GM12878 (cell line): ENCODE results near the gene SETD1B. TPM values are rescaled to one million over a fixed set of nuclear protein-coding genes. Genes with fewer than 3 reads are reported as not detected.

ENCODE experiments used
- ATAC-seq: fragments of 200-7000 bp; cut with Tn5 transposase; 3 replicates; pipeline ENCODE4 v1.9.1; 2020; ENCODE audit warnings: mild to moderate bottlenecking, moderate library complexity
- BruUV-seq: library from RNA; stranded (reverse); fragments of 400-500 nt; replicated peaks from 2 replicates; lab custom pipeline; 2021; lab: Mats Ljungman, UMichigan
- CTCF ChIA-PET: fragments of 300-600 bp; sonication (Branson Sonifier 250); formaldehyde crosslinking; extraction: SDS; loops from one replicate; lab custom pipeline; 2021; ENCODE audit warnings: inconsistent platforms; lab: Yijun Ruan, JAX
- POLR2A ChIA-PET: fragments of 350-600 bp; formaldehyde crosslinking; extraction: SDS; loops from one replicate; lab custom pipeline; 2021; ENCODE audit warnings: inconsistent platforms; lab: Charles Lee
- RAD21 ChIA-PET: fragments of 300-600 bp; sonication (Branson Sonifier 250); formaldehyde crosslinking; loops from one replicate; lab custom pipeline; 2023; ENCODE audit warnings: antibody characterized with exemption; ENCODE audit not compliant: unreplicated experiment; lab: Charles Lee
- SMC1A ChIA-PET: fragments of 300-600 bp; sonication (Branson Sonifier 250); formaldehyde crosslinking; loops from one replicate; lab custom pipeline; 2023; ENCODE audit not compliant: unreplicated experiment, uncharacterized antibody; lab: Charles Lee
- DNase-seq: peaks from one replicate; pipeline ENCODE4 v3.0.0-alpha.2; 2011; ENCODE audit warnings: low read depth, low spot score
- FAIRE-seq: peaks from 3 replicates; lab custom pipeline; 2011; peaks lifted over from hg19 to GRCh38; lab: Jason Lieb, UNC
- H2AFZ ChIP-seq: 2 replicates; pipeline ENCODE4 v1.6.0; 2011; ENCODE audit warnings: low read depth, low read length, control low read depth; ENCODE audit not compliant: control insufficient read depth
- H3K27ac ChIP-seq: 2 replicates; pipeline ENCODE4 v1.5.1; 2011; ENCODE audit warnings: control low read depth; ENCODE audit not compliant: control insufficient read depth, insufficient read depth
- H3K27me3 ChIP-seq, 2 experiments: replicated peaks in 1 of 2; 2 replicates each; pipeline versions ENCODE4 v1.6.0 to v1.6.1; 2011; ENCODE audit warnings: low read length in 1 of 2; ENCODE audit not compliant: control insufficient read depth in 2 of 2, insufficient read depth in 2 of 2
- H3K36me3 ChIP-seq, 2 experiments: 2 replicates each; pipeline ENCODE4 v1.5.1; 2011; ENCODE audit warnings: low read length in 1 of 2; ENCODE audit not compliant: control insufficient read depth in 2 of 2, insufficient read depth in 2 of 2
- H3K4me1 ChIP-seq: 2 replicates; pipeline ENCODE4 v1.6.1; 2011; ENCODE audit warnings: mild to moderate bottlenecking, low read length, moderate library complexity, mixed read lengths; ENCODE audit not compliant: control insufficient read depth, insufficient read depth
- H3K4me2 ChIP-seq: 2 replicates; pipeline ENCODE4 v1.6.0; 2011; ENCODE audit warnings: control low read depth; ENCODE audit not compliant: control insufficient read depth, insufficient read depth
- H3K4me3 ChIP-seq: fragments of 200-600 bp; sonication (generic); 2 replicates; pipeline ENCODE4 v1.5.1; 2016
- H3K79me2 ChIP-seq: 2 replicates; pipeline ENCODE4 v1.6.0; 2011; ENCODE audit warnings: low read length; ENCODE audit not compliant: control insufficient read depth, insufficient read depth
- H3K9ac ChIP-seq: 2 replicates; pipeline ENCODE4 v1.8.0; 2011; ENCODE audit warnings: low read length, control low read depth, mixed read lengths; ENCODE audit not compliant: control insufficient read depth, insufficient read depth
- H3K9me3 ChIP-seq: replicated peaks from 3 replicates; pipeline ENCODE4 v1.5.1; 2011; ENCODE audit warnings: mild to moderate bottlenecking, low read length; ENCODE audit not compliant: control insufficient read depth, insufficient read depth
- H4K20me1 ChIP-seq: 2 replicates; pipeline ENCODE4 v1.6.0; 2011; ENCODE audit not compliant: control insufficient read depth, insufficient read depth
- BACH1 ChIP-seq: fragments of 450-650 bp; IDR thresholded peaks from 2 replicates; pipeline ENCODE4 v1.6.1; 2017; ENCODE audit warnings: mild to moderate bottlenecking, borderline replicate concordance
- BHLHE40 ChIP-seq, 2 experiments: fragments of 450-650 bp in 1 of 2; IDR thresholded peaks; 2 replicates each; pipeline ENCODE4 v1.6.1; 2011 to 2017; ENCODE audit warnings: low read depth in 2 of 2, borderline replicate concordance in 1 of 2, improper control_type of control experiment in 1 of 2, low read length in 1 of 2, mild to moderate bottlenecking in 1 of 2
- BRCA1 ChIP-seq: IDR thresholded peaks from 2 replicates; pipeline ENCODE4 v1.6.1; 2011; ENCODE audit warnings: low read depth, low read length, improper control_type of control experiment
- CBX3 ChIP-seq: fragments of 200-600 bp; sonication (generic); IDR thresholded peaks from 2 replicates; pipeline ENCODE4 v1.6.1; 2016; ENCODE audit warnings: low read depth, borderline replicate concordance
- CBX5 ChIP-seq: sonication (generic); IDR thresholded peaks from 2 replicates; pipeline ENCODE4 v1.6.1; 2016; ENCODE audit warnings: low read depth, moderate library complexity, mild to moderate bottlenecking, inconsistent platforms
- CREB1 ChIP-seq: IDR thresholded peaks from 2 replicates; pipeline ENCODE4 v1.6.1; 2012; ENCODE audit warnings: low read depth, mild to moderate bottlenecking, inconsistent platforms
- E2F8 ChIP-seq: fragments of 450-650 bp; IDR thresholded peaks from 2 replicates; pipeline ENCODE4 v1.6.1; 2018; ENCODE audit warnings: mild to moderate bottlenecking, low read depth, moderate library complexity; ENCODE audit not compliant: partially characterized antibody
- EGR1 ChIP-seq, 2 experiments: IDR thresholded peaks; 1 replicate in 1 of 2; 2 replicates in 1 of 2; pipeline ENCODE4 v1.6.1; 2011 to 2012; ENCODE audit warnings: low read depth in 2 of 2, low read length in 2 of 2, borderline replicate concordance in 1 of 2, mild to moderate bottlenecking in 1 of 2, moderate library complexity in 1 of 2
- GATAD2B ChIP-seq: fragments of 450-650 bp; conservative IDR thresholded peaks from 2 replicates; pipeline ENCODE4 v1.6.1; 2017; ENCODE audit warnings: low read depth, mild to moderate bottlenecking, moderate library complexity
- HSF1 ChIP-seq: fragments of 150-350 bp; IDR thresholded peaks from 2 replicates; pipeline ENCODE4 v1.6.1; 2014; ENCODE audit warnings: mild to moderate bottlenecking, low read depth, low read length
- KAT2A ChIP-seq: conservative IDR thresholded peaks from 2 replicates; pipeline ENCODE4 v1.6.1; 2011; ENCODE audit warnings: low read depth, low read length; ENCODE audit not compliant: control insufficient read depth
- MAX ChIP-seq: IDR thresholded peaks from 2 replicates; pipeline ENCODE4 v1.6.1; 2012; ENCODE audit warnings: low read depth, low read length, improper control_type of control experiment
- NFXL1 ChIP-seq: fragments of 450-650 bp; IDR thresholded peaks from 2 replicates; pipeline ENCODE4 v1.6.1; 2017; ENCODE audit warnings: antibody characterized with exemption, mild to moderate bottlenecking, borderline replicate concordance
- NFYA ChIP-seq: IDR thresholded peaks from 2 replicates; pipeline ENCODE4 v1.6.1; 2011; ENCODE audit warnings: low read depth, mild to moderate bottlenecking, low read length, improper control_type of control experiment, borderline replicate concordance
- NFYB ChIP-seq: IDR thresholded peaks from 2 replicates; pipeline ENCODE4 v1.6.1; 2011; ENCODE audit warnings: low read depth, mild to moderate bottlenecking, low read length, improper control_type of control experiment, moderate library complexity; ENCODE audit not compliant: insufficient read depth
- RAD51 ChIP-seq: fragments of 450-650 bp; IDR thresholded peaks from 2 replicates; pipeline ENCODE4 v1.6.1; 2016; ENCODE audit warnings: moderate library complexity, mild to moderate bottlenecking, inconsistent platforms
- SP1 ChIP-seq: IDR thresholded peaks from one replicate; pipeline ENCODE4 v1.6.1; 2011; ENCODE audit warnings: low read depth, low read length
- YBX1 ChIP-seq: fragments of 450-650 bp; IDR thresholded peaks from 2 replicates; pipeline ENCODE4 v1.6.1; 2016; ENCODE audit warnings: antibody characterized with exemption
- ZNF622 ChIP-seq: fragments of 450-650 bp; IDR thresholded peaks from 2 replicates; pipeline ENCODE4 v1.6.1; 2017; ENCODE audit warnings: mild to moderate bottlenecking, inconsistent platforms
- WGBS: methylation state at CpG from one replicate; pipeline ENCODE4 v1.1.6; 2016; ENCODE audit warnings: low lambda C conversion rate; ENCODE audit not compliant: insufficient replicate concordance, insufficient coverage; ENCODE audit errors: missing lambda C conversion rate; 5-methylcytosine and 5-hydroxymethylcytosine counted together
- in situ Hi-C: fragments of 300-500 bp; cut with MboI; formaldehyde crosslinking; loops from 9 replicates; pipeline ENCODE4 v1.14.3; 2018; ENCODE audit warnings: mixed read lengths
- intact Hi-C: fragments of 100-400 bp; cut with micrococcal nuclease; formaldehyde crosslinking; loops from one replicate; pipeline ENCODE4 v1.14.2; 2022; ENCODE audit not compliant: unreplicated experiment
- polyA plus RNA-seq, 11 experiments: library from polyadenylated mRNA; depleted of rRNA in 4 of 11; unstranded in 6 of 11; stranded (reverse) in 5 of 11; fragments of >200 nt; fragmentation: Nextera tagmentation in 4 of 11; fragmentation: Illumina TruSeq in 1 of 11; extraction: Ambion mirVana in 4 of 11; extraction: Trizol in 1 of 11; gene quantifications; 1 replicate in 1 of 11; 2 replicates in 10 of 11; pipeline versions ENCODE4 v1.2.1 to v1.2.3, GENCODE V29; 2011 to 2016; ENCODE audit warnings: inconsistent platforms in 2 of 11, missing spikeins in 2 of 11, low read depth in 1 of 11
- total RNA-seq, 4 experiments: library from RNA; depleted of rRNA in 3 of 4; stranded (reverse); fragments of >200 nt in 3 of 4; fragmentation: Illumina TruSeq in 1 of 4; extraction: Trizol in 1 of 4; gene quantifications; 2 replicates each; pipeline versions ENCODE4 v1.2.1 to v1.2.3, GENCODE V29; 2013 to 2021

The SETD1B gene
- total and polyA plus RNA-seq, 10 of the 15 experiments (the other 5 are each of a cell fraction or from before 2014, with no cell fraction given): 0.50 to 17.3 (median 1.6) TPM

- ChIA-PET CTCF (interaction anchor here (0.6 to 1.8 kb wide), 3 partner anchors 42 to 75 kb away, joined by 3 to 6 read pairs (median 3); no protein-coding TSS in a partner anchor), POLR2A (no interaction called here), RAD21 (interaction anchor here (1.1 kb wide), 1 partner anchor 76 kb away, joined by 3 read pairs; no protein-coding TSS in a partner anchor), SMC1A (interaction anchor here (1.0 kb wide), 1 partner anchor 16 kb away, joined by 3 read pairs; no protein-coding TSS in a partner anchor)
- WGBS: 48% methylated on average over 3 of the region's 3 CpGs
- TF ChIP-seq NFYB (no peak), SP1 (no peak), EGR1 (IDR thresholded peaks at IDR 0.05; ENCODE audit: borderline replicate concordance in 1 of 2, low read depth in 2 of 2, low read length in 2 of 2) (no peak), ZNF622 (no peak), BACH1 (no peak), E2F8 (no peak), MAX (no peak), CREB1 (no peak), NFYA (no peak), CBX3 (no peak), BRCA1 (no peak), HSF1 (no peak), GATAD2B (no peak), KAT2A (no peak), NFXL1 (no peak), RAD51 (no peak), YBX1 (no peak), CBX5 (no peak), BHLHE40 (IDR thresholded peaks at IDR 0.05; ENCODE audit: borderline replicate concordance in 1 of 2, low read depth in 2 of 2, low read length in 1 of 2) (no peak)
- H3K4me2 ChIP-seq: no peak overlapping the region
- no peaks in the 10 kb centered on the region for H4K20me1 ChIP-seq
- H3K4me1 ChIP-seq: no peaks in the 10 kb centered on the region
- no peaks in the 10 kb centered on the region for H3K36me3 ChIP-seq
- intact Hi-C loops: no loop called here
- no peak for DNase-seq
- H3K9me3 ChIP-seq: no peaks in the 10 kb centered on the region
- FAIRE-seq: no peak
- H3K79me2 ChIP-seq: no peaks in the 10 kb centered on the region
- in situ Hi-C loops: no loop called here
- ATAC-seq: no peak
- no TSS peak for BruUV-seq
- H3K27ac ChIP-seq: no peak overlapping the region
- no peaks in the 10 kb centered on the region; a peak in 1 of 4 replicates for H3K27me3 ChIP-seq
- no peak overlapping the region for H2AFZ ChIP-seq
- no peak overlapping the region for H3K9ac ChIP-seq
- H3K4me3 ChIP-seq: no peak overlapping the region
Measured at GRCh38 chr12:121871467-121871866, 67.7 kb downstream of the SETD1B start.
